Measurements from ENCODE around the gene H2AZ2.
"Not testable (repeated sequence)": the region's sequence is repeated elsewhere in the genome, so short reads cannot be mapped to it uniquely, and the experiment has no call there.

H2AZ2 gene

GRCh38 chr7:44882899-44883298 lies 35.0 kb upstream of the H2AZ2 start:
- DNase-seq (ENCODE audit: low read depth in 1 of 2, low spot score in 1 of 2) = no peak
- no peak for TF ChIP-seq JUND (IDR thresholded peaks at IDR 0.05; ENCODE audit: low read depth)
- in situ Hi-C loops (cut with HindIII; ENCODE audit: low pct_unique_long_range_greater_than_20kb, low sequenced_read_pairs) = no loop called here

DNA sequence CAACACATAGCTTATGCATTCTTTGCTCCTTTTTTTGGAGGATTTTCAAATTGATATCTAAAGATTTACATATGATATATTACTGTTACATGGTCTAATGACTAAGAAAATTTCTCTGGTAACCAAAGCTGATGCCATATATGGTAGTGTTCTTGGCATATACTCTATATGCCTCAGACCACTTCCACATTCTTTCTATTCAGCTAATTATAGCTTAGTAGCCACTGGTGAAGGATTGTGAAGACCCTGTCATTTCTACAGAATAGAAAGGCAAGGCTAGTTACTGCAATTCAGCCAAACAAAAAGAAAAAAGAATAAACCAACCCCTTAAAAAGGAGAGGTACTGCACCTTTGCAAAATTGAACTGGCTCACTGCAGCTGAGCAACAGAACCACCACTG lies 33.7 kb upstream of the H2AZ2 start:
- in situ Hi-C loops (cut with HindIII; ENCODE audit: low pct_unique_long_range_greater_than_20kb, low sequenced_read_pairs) = no loop called here

DNA sequence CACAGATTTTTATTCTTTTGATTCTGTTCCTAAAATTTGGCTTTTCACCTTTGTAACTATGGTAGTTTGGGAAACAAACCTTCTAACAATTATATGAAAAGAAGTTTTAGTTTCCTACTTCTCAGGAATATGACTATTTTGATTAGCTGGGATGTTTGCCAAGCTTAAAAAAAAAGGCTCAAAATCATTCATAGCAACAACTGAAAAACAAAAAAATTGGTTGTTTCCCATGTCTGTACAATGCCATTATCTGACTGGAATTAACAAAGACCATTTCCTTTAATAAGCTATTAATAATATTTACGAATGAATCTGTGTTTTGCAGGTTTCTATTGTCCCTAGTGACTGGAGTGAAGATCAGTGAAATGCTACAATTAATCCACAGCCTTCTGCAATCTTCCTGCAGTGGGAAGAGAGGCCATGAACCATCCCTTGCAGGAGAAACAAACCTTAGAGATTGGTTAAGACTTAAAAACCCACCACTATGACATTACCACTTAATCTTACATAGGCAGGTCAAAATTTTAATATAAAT lies 33.2 kb upstream of the H2AZ2 start:
- in situ Hi-C loops (cut with HindIII; ENCODE audit: low pct_unique_long_range_greater_than_20kb, low sequenced_read_pairs) = no loop called here
- DNase-seq (ENCODE audit: low read depth in 1 of 2, low spot score in 1 of 2) = no peak
- no peak for TF ChIP-seq JUND (IDR thresholded peaks at IDR 0.05; ENCODE audit: low read depth)

More for the DNA sequence above, 33.7 kb upstream of the H2AZ2 start:
- DNase-seq (ENCODE audit: low read depth in 1 of 2, low spot score in 1 of 2) = no peak
- no peak for TF ChIP-seq JUND (IDR thresholded peaks at IDR 0.05; ENCODE audit: low read depth)

GRCh38 chr7:44880317-44881018 lies 32.6 kb upstream of the H2AZ2 start:
- DNase-seq (ENCODE audit: low read depth in 1 of 2, low spot score in 1 of 2) = no peak
- in situ Hi-C loops (cut with HindIII; ENCODE audit: low pct_unique_long_range_greater_than_20kb, low sequenced_read_pairs) = no loop called here

DNA sequence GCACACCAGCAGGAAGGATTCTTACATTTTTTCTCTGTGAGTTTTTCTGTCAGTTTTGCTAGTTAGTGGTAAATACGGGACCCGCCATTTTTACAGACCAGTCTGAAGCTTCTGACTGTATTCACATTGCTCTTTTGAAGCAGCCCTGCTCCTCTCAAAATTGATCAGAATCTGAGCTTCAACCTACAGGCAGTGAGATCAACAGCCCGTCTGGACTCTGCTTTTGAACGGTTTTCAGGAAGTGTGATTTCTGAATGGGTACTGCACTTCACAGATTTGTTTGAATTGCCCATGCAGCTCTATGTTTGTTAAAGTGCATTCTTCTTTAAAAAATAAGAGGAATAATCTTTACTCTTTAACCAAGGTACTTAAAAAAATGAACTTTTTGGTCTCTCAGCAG lies 28.5 kb upstream of the H2AZ2 start:
- in situ Hi-C loops (cut with HindIII; ENCODE audit: low pct_unique_long_range_greater_than_20kb, low sequenced_read_pairs) = no loop called here
- no peak for TF ChIP-seq JUND (IDR thresholded peaks at IDR 0.05; ENCODE audit: low read depth)
- DNase-seq (ENCODE audit: low read depth in 1 of 2, low spot score in 1 of 2) = peak in 1 of 2 experiments; percentile 9

More at GRCh38 chr7:44880317-44881018, 32.6 kb upstream of the H2AZ2 start:
- no peak for TF ChIP-seq JUND (IDR thresholded peaks at IDR 0.05; ENCODE audit: low read depth)

DNA sequence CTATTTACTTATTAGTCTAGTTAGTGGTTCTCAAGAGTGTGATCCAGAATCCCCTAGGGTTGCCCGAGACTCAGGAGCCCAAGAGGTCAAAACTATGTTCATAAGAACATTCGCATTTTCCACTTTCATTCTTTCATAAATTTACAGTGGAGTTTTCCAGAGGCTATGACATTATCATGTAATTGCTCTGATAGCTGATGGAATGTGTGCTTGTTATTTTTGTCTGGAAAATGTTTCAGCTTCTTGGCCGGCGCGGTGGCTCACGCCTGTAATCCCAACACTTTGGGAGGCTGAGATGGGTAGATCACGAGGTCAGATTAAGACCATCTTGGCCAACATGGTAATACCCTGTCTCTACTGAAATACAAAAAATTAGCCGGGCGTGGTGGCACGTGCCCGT lies 27.4 kb upstream of the H2AZ2 start:
- in situ Hi-C loops (cut with HindIII; ENCODE audit: low pct_unique_long_range_greater_than_20kb, low sequenced_read_pairs) = no loop called here

GRCh38 chr7:44872787-44873186 lies 24.9 kb upstream of the H2AZ2 start:
- in situ Hi-C loops (cut with HindIII; ENCODE audit: low pct_unique_long_range_greater_than_20kb, low sequenced_read_pairs) = no loop called here
- no peak for TF ChIP-seq JUND (IDR thresholded peaks at IDR 0.05; ENCODE audit: low read depth)
- DNase-seq (ENCODE audit: low read depth in 1 of 2, low spot score in 1 of 2) = no peak

More for the DNA sequence above, 27.4 kb upstream of the H2AZ2 start:
- no peak for DNase-seq (ENCODE audit: low read depth in 1 of 2, low spot score in 1 of 2)
- TF ChIP-seq JUND (IDR thresholded peaks at IDR 0.05; ENCODE audit: low read depth) = no peak

DNA sequence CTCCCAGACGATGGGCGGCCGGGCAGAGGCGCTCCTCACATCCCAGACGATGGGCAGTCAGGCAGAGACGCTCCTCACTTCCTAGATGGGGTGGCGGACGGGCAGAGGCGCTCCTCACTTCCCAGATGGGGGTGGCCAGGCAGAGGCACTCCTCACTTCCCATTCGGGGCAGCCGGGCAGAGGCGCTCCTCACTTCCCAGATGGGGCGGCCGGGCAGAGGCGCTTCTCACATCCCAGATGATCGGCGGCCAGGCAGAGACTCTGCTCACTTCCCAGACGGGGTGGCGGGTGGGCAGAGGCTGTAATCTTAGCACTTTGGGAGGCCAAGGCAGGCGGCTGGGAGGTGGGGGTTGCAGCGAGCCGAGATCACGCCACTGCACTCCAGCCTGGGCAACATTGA lies 24.0 kb upstream of the H2AZ2 start:
- DNase-seq (ENCODE audit: low read depth in 1 of 2, low spot score in 1 of 2); in situ Hi-C loops (cut with HindIII; ENCODE audit: low pct_unique_long_range_greater_than_20kb, low sequenced_read_pairs): not testable (repeated sequence)

DNA sequence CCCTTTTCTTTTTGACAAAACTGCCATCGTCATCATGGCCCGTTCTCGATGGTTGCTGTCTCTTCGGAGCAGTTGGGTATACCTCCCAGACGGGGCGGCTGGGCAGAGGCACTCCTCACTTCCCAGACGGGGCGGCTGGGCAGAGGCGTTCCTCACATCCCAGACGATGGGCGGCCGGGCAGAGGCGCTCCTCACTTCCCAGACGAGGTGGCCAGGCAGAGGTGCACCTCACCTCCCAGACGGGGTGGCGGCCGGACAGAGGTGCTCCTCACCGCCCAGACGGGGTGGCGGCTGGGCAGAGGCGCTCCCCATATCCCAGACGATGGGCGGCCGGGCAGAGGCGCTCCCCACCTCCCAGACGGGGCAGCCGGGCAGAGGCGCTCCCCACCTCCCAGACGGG lies 22.9 kb upstream of the H2AZ2 start:
- in situ Hi-C loops (cut with HindIII; ENCODE audit: low pct_unique_long_range_greater_than_20kb, low sequenced_read_pairs); DNase-seq (ENCODE audit: low read depth in 1 of 2, low spot score in 1 of 2): not testable (repeated sequence)

DNA sequence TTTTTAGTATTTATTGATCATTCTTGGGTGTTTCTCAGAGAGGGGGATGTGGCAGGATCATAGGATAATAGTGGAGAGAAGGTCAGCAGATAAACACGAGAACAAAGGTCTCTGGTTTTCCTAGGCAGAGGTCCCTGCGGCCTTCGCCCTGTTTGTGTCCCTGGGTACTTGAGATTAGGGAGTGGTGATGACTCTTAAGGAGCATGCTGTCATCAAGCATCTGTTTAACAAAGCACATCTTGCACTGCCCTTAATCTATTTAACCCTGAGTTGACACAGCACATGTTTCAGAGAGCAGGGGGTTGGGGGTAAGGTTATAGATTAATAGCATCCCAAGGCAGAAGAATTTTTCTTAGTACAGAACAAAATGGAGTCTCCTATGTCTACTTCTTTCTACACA lies 22.4 kb upstream of the H2AZ2 start:
- DNase-seq (ENCODE audit: low read depth in 1 of 2, low spot score in 1 of 2); in situ Hi-C loops (cut with HindIII; ENCODE audit: low pct_unique_long_range_greater_than_20kb, low sequenced_read_pairs): not testable (repeated sequence)

GRCh38 chr7:44867073-44867995 lies 19.4 kb upstream of the H2AZ2 start:
- TF ChIP-seq JUND (IDR thresholded peaks at IDR 0.05; ENCODE audit: low read depth) = no peak
- in situ Hi-C loops (cut with HindIII; ENCODE audit: low pct_unique_long_range_greater_than_20kb, low sequenced_read_pairs) = no loop called here
- peak in 1 of 2 experiments; percentile 41 for DNase-seq (ENCODE audit: low read depth in 1 of 2, low spot score in 1 of 2)

GRCh38 chr7:44861949-44862348 lies 14.1 kb upstream of the H2AZ2 start:
- in situ Hi-C loops (cut with HindIII; ENCODE audit: low pct_unique_long_range_greater_than_20kb, low sequenced_read_pairs); DNase-seq (ENCODE audit: low read depth in 1 of 2, low spot score in 1 of 2): not testable (repeated sequence)

DNA sequence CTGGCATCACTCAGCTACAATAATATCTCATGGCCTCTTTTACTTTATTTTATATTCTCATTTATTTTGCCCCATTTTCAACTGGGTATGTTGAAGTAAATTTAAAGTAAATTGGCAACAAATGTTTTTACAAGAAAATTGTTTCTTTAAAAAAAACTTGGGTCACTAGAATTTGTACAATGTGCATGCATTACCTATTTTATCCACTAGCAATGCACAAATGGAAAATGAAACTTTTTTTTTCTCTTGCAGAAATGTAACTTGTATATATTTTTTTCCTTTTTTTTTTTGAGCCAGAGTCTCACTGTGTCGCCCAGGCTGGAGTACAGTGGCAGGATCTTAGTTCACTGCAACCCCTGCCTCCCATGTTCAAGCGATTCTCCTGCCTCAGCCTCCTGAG lies 10.3 kb upstream of the H2AZ2 start:
- no peak for DNase-seq (ENCODE audit: low read depth in 1 of 2, low spot score in 1 of 2)
- in situ Hi-C loops (cut with HindIII; ENCODE audit: low pct_unique_long_range_greater_than_20kb, low sequenced_read_pairs) = no loop called here
- TF ChIP-seq JUND (IDR thresholded peaks at IDR 0.05; ENCODE audit: low read depth) = no peak
